ENCODE data around the gene PLCG2.
A peak's percentile ranks its signal among the peaks of the same experiment; 100 is the strongest.
"Not testable (repeated sequence)": the region's sequence is repeated elsewhere in the genome, so short reads cannot be mapped to it uniquely, and the experiment has no call there.

PLCG2 gene

DNA sequence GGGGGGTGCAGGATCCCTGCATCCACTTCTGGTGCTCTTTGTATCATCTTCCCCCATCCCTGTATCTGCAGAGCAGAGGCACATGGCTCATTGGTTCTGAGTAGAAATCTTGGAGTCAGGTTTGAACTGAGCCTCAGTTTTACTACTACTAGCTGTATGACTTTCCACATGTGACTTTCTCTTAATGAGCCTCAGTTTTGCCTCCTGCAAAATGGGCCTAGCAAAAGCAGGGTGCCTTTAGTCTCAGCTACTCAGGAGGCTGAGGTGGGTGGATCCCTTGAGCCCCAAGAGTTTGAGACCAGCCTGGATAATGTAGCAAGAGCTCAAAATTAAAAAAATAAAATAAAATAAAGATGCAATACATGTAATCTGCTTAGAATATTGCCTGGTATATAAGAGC lies 150.8 kb downstream of the PLCG2 start:
- H3K27me3 ChIP-seq, result no peaks in the 10 kb centered on the region
- H3K36me3 ChIP-seq, result peaks cover 99% of the 10 kb centered on the region
- H3K4me1 ChIP-seq (ENCODE audit: control insufficient read depth in 1 of 2, insufficient read depth in 1 of 2, low read depth in 1 of 2, low read length in 1 of 2), result peaks cover 15 to 18% of the 10 kb centered on the region in 2 experiments
- H3K4me3 ChIP-seq (ENCODE audit: low read depth in 1 of 2, low read length in 1 of 2), result no peak overlapping the region
- TF ChIP-seq, protein P1, sequence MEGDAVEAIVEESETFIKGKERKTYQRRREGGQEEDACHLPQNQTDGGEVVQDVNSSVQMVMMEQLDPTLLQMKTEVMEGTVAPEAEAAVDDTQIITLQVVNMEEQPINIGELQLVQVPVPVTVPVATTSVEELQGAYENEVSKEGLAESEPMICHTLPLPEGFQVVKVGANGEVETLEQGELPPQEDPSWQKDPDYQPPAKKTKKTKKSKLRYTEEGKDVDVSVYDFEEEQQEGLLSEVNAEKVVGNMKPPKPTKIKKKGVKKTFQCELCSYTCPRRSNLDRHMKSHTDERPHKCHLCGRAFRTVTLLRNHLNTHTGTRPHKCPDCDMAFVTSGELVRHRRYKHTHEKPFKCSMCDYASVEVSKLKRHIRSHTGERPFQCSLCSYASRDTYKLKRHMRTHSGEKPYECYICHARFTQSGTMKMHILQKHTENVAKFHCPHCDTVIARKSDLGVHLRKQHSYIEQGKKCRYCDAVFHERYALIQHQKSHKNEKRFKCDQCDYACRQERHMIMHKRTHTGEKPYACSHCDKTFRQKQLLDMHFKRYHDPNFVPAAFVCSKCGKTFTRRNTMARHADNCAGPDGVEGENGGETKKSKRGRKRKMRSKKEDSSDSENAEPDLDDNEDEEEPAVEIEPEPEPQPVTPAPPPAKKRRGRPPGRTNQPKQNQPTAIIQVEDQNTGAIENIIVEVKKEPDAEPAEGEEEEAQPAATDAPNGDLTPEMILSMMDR (IDR thresholded peaks at IDR 0.05), result no peak
- peak overlapping the region; percentile 60 for H3K27ac ChIP-seq
- no peaks in the 10 kb centered on the region for H3K9me3 ChIP-seq

DNA sequence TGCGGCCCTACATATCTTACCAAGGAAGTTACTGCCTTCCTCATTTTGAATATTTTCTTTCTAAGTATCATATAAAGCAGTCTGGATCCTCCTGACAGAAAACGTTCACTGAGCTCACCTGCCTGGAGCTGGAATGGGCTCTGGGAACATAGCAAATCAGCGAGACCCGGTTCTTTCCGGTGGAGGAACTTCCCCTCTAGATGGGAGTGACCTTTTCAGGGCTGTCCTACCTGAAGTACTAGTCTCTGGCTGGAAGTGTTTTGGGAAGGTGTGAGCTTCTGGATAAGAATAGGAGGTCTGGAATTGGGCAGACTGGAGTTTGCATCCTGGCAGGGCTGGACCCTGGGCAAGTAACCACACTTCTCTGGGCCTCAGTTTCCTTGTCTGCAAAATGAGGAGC lies 152.8 kb downstream of the PLCG2 start:
- Histone ChIP-seq H3K4me1 (ENCODE audit: control insufficient read depth in 1 of 2, insufficient read depth in 1 of 2, low read depth in 1 of 2, low read length in 1 of 2) (peaks cover 15 to 18% of the 10 kb centered on the region in 2 experiments), H3K27me3 (no peaks in the 10 kb centered on the region), H3K4me3 (ENCODE audit: low read depth in 1 of 2, low read length in 1 of 2) (no peak overlapping the region), H3K9me3 (no peaks in the 10 kb centered on the region), H3K27ac (no peak overlapping the region), H3K36me3 (peaks cover 100% of the 10 kb centered on the region)
- TF ChIP-seq, protein P1 (IDR thresholded peaks at IDR 0.05), result no peak

DNA sequence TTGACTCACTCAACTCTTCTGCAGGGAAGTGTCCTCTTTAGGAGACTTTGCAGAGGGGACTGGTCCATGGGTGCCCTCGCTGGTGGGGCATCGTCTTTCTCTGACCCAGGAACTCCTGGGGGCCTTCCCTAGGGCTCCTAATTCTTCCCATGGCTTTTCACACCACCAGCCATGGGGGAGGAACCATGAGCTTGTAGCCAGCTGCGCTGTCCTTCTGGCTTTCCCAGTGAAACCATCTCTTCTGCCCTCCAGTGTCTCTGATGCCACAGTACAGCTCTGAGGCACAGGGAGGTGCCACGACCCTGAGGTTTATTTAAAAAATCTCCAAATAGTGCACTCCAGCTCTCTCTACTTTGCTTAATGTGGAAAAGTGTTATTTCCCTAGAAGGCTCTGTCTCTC lies 153.6 kb downstream of the PLCG2 start:
- TF ChIP-seq, protein P1 (IDR thresholded peaks at IDR 0.05), result no peak
- Histone ChIP-seq H3K9me3 (no peaks in the 10 kb centered on the region), H3K27me3 (no peaks in the 10 kb centered on the region), H3K4me1 (ENCODE audit: control insufficient read depth in 1 of 2, insufficient read depth in 1 of 2, low read depth in 1 of 2, low read length in 1 of 2) (peaks cover 15% of the 10 kb centered on the region in 2 experiments), H3K36me3 (peaks cover 100% of the 10 kb centered on the region), H3K27ac (no peak overlapping the region), H3K4me3 (ENCODE audit: low read depth in 1 of 2, low read length in 1 of 2) (no peak overlapping the region)

DNA sequence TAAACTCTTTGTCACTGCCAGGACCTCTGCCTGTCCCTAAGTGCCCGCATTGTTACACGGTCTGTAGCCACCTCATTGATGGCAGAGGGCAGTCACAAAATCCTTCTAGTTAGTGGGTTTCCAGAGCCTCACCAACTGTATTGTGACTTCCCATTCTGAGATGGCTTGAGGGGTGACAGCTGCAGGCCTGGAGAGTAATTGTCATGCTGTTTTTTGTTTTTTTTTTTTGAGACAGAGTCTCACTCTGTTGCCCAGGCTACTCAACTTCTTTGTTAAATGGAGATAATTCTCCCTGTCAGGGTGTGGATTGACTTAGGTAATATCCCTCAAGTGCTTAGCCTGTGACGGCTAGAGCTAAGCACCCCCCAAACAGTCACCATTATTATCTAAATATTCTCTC lies 154.3 kb downstream of the PLCG2 start:
- Histone ChIP-seq H3K4me1 (ENCODE audit: control insufficient read depth in 1 of 2, insufficient read depth in 1 of 2, low read depth in 1 of 2, low read length in 1 of 2) (peaks cover 8 to 14% of the 10 kb centered on the region in 2 experiments), H3K27ac (no peak overlapping the region), H3K4me3 (ENCODE audit: low read depth in 1 of 2, low read length in 1 of 2) (no peak overlapping the region), H3K9me3 (no peaks in the 10 kb centered on the region), H3K36me3 (peaks cover 100% of the 10 kb centered on the region), H3K27me3 (no peaks in the 10 kb centered on the region)
- TF ChIP-seq, protein P1 (IDR thresholded peaks at IDR 0.05), result no peak

DNA sequence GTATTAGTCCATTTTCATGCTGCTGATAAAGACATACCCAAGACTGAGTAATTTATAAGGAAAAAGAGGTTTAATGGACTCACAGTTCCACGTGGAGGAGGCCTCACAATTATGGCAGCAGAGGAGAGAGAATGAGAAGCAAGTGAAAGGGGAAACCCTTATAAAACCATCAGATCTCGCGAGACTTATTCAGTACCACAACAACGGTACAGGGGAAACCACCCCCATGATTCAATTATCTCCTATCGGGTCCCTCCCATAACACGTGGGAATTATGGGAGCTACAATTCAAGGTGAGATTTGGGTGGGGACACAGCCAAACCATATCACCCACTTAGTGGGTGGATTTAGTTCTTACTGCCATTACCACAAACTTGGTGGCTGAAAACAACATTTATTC lies 155.6 kb downstream of the PLCG2 start:
- H3K9me3 ChIP-seq; H3K4me1 ChIP-seq (ENCODE audit: control insufficient read depth in 1 of 2, insufficient read depth in 1 of 2, low read depth in 1 of 2, low read length in 1 of 2); H3K4me3 ChIP-seq (ENCODE audit: low read depth in 1 of 2, low read length in 1 of 2); H3K27me3 ChIP-seq; H3K27ac ChIP-seq: not testable (repeated sequence)
- peaks cover 100% of the 10 kb centered on the region for H3K36me3 ChIP-seq

DNA sequence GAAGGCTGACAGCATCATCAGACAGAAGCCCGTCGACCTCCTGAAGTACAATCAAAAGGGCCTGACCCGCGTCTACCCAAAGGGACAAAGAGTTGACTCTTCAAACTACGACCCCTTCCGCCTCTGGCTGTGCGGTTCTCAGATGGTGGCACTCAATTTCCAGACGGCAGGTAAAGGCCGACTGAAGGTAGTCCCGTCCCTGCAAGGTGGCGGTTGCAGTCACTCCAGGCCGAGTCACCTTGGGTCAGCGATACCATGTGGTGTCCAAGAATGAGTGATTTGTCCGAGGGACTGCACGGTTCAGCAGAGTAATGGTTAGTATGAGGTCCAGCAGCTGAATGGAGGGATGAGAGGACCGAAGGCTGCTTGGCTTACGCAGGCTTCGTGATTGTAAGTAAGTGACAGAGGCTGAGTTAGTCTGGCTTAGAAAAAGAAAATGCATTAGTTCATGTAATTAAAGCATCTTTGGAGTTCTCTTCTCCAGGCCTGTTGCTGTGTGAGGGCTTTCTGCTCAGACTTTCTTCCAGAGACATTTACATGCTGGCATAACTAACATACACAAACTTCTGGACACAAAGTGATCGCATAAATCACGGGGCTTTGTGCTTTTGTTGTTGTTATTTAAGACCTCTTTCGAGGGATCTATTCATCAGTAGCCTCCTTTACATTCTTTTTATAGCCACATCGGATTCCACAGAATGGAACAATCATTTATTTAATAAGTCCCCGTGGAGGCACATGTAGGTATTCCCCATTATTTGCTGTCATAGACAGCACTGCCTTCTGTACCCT lies 157.3 kb downstream of the PLCG2 start:
- Histone ChIP-seq H3K9me3 (no peaks in the 10 kb centered on the region), H3K36me3 (peaks cover 100% of the 10 kb centered on the region), H3K27ac (no peak overlapping the region), H3K4me1 (ENCODE audit: control insufficient read depth in 1 of 2, insufficient read depth in 1 of 2, low read depth in 1 of 2, low read length in 1 of 2) (no peaks in the 10 kb centered on the region), H3K4me3 (ENCODE audit: low read depth in 1 of 2, low read length in 1 of 2) (no peak overlapping the region), H3K27me3 (no peaks in the 10 kb centered on the region)
- TF ChIP-seq, protein P1 (IDR thresholded peaks at IDR 0.05), result no peak

All from neutrophil (primary cell).